Non-pigmented ciliary epithelial cell (primary cell): ENCODE measurements around the gene FER.
A peak's percentile ranks its signal among the peaks of the same experiment; 100 is the strongest.
"Not testable (repeated sequence)": the region's sequence is repeated elsewhere in the genome, so short reads cannot be mapped to it uniquely, and the experiment has no call there.

ENCODE experiments used
- DNase-seq: peaks from one replicate; pipeline ENCODE4 v3.0.0-alpha.2; 2010; ENCODE audit warnings: low read depth

Gene FER

GRCh38 chr5:108747111-108747773 is 455 bp upstream of the FER start:
- DNase-seq, result no peak

GRCh38 chr5:108748401-108749127 is 867 bp downstream of the FER start:
- peak; percentile 95 for DNase-seq

GRCh38 chr5:108749128-108749861 is 1.6 kb downstream of the FER start:
- DNase-seq, result no peak

GRCh38 chr5:108753331-108753730 is 5.6 kb downstream of the FER start:
- no peak for DNase-seq

- no peak for DNase-seq
Observed at GRCh38 chr5:108753877-108754276, 6.2 kb downstream of the FER start.

GRCh38 chr5:108760512-108760911 is 12.8 kb downstream of the FER start:
- no peak for DNase-seq

- DNase-seq, result no peak
Observed at GRCh38 chr5:108762660-108763059, 15.0 kb downstream of the FER start.

GRCh38 chr5:108763222-108763916 is 15.7 kb downstream of the FER start:
- DNase-seq, result no peak

GRCh38 chr5:108765647-108766046 is 17.9 kb downstream of the FER start:
- DNase-seq, result no peak

- not testable (repeated sequence) for DNase-seq
Observed at GRCh38 chr5:108766916-108767315, 19.2 kb downstream of the FER start.

GRCh38 chr5:108769352-108769751 is 21.7 kb downstream of the FER start:
- no peak for DNase-seq

- no peak for DNase-seq
Observed at GRCh38 chr5:108772626-108773025, 24.9 kb downstream of the FER start.

GRCh38 chr5:108773330-108773729 is 25.6 kb downstream of the FER start:
- no peak for DNase-seq

GRCh38 chr5:108774079-108774478 is 26.4 kb downstream of the FER start:
- DNase-seq, result not testable (repeated sequence)

- not testable (repeated sequence) for DNase-seq
Observed at GRCh38 chr5:108777582-108777981, 29.9 kb downstream of the FER start.

- DNase-seq, result not testable (repeated sequence)
Observed at GRCh38 chr5:108784577-108784976, 36.9 kb downstream of the FER start.

GRCh38 chr5:108786806-108787483 is 39.2 kb downstream of the FER start:
- no peak for DNase-seq

- no peak for DNase-seq
Observed at GRCh38 chr5:108788142-108788541, 40.4 kb downstream of the FER start.

- DNase-seq, result no peak
Observed at GRCh38 chr5:108793207-108793606, 45.5 kb downstream of the FER start.

- DNase-seq, result not testable (repeated sequence)
Observed at GRCh38 chr5:108794349-108794748, 46.7 kb downstream of the FER start.

- DNase-seq, result no peak
Observed at GRCh38 chr5:108797396-108797795, 49.7 kb downstream of the FER start.

- DNase-seq, result no peak
Observed at GRCh38 chr5:108797986-108798385, 50.3 kb downstream of the FER start.
